Choroid plexus epithelial cell (primary cell): ENCODE measurements around the gene ENG.
"Not testable (repeated sequence)": the region's sequence is repeated elsewhere in the genome, so short reads cannot be mapped to it uniquely, and the experiment has no call there.

Source experiments
- DNase-seq: peaks from one replicate; pipeline ENCODE4 v3.0.0-alpha.2; 2010; ENCODE audit warnings: low read depth
- H3K4me3 ChIP-seq: 2 replicates; pipeline ENCODE4 v1.5.1; 2011; ENCODE audit warnings: low read depth, mild to moderate bottlenecking, control low read depth, low read length, moderate library complexity
- TF ChIP-seq, protein P1 (sequence below): conservative IDR thresholded peaks from 2 replicates; pipeline ENCODE4 v1.5.1; 2011; ENCODE audit warnings: low read depth, mild to moderate bottlenecking, control low read depth, inconsistent platforms, low read length, moderate library complexity

Gene ENG

DNA sequence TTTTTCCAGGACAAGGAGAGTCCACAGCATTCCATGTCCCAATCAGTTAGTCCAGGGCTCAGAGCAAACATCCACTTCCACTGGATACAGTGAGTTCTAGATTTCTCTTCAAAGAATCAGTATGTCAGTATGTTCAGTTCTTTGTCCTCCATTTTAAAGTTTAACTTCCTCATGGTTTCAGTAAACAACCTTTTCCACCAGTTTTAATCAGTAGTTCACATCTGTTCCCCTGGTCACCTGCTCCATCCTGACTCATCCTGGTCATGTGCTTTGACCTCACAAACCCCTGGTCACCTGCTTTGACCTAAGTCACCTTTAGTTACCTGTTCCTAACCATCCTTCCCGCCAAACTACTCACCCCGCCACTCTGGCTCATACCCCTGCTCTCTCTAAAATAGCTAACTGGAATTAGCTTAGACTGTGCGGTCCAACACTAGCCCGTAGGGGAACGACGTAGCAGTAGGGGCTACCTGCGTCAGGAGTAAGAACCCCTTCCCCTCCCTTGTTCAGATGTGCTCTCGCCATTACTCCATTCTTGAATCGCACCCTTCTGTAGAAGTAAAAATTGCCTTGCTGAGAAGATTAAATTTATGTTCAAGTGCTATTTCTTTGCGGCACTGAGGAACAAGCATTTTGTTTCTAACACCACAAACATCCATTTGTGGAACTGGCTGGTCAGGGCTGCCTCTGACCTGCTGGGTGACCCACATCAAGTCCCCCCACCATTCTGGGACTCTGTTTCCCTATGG lies 5.5 kb downstream of the ENG start:
- TF ChIP-seq, protein P1, sequence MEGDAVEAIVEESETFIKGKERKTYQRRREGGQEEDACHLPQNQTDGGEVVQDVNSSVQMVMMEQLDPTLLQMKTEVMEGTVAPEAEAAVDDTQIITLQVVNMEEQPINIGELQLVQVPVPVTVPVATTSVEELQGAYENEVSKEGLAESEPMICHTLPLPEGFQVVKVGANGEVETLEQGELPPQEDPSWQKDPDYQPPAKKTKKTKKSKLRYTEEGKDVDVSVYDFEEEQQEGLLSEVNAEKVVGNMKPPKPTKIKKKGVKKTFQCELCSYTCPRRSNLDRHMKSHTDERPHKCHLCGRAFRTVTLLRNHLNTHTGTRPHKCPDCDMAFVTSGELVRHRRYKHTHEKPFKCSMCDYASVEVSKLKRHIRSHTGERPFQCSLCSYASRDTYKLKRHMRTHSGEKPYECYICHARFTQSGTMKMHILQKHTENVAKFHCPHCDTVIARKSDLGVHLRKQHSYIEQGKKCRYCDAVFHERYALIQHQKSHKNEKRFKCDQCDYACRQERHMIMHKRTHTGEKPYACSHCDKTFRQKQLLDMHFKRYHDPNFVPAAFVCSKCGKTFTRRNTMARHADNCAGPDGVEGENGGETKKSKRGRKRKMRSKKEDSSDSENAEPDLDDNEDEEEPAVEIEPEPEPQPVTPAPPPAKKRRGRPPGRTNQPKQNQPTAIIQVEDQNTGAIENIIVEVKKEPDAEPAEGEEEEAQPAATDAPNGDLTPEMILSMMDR = no peak
- no peak for DNase-seq
- H3K4me3 ChIP-seq = no peak overlapping the region

DNA sequence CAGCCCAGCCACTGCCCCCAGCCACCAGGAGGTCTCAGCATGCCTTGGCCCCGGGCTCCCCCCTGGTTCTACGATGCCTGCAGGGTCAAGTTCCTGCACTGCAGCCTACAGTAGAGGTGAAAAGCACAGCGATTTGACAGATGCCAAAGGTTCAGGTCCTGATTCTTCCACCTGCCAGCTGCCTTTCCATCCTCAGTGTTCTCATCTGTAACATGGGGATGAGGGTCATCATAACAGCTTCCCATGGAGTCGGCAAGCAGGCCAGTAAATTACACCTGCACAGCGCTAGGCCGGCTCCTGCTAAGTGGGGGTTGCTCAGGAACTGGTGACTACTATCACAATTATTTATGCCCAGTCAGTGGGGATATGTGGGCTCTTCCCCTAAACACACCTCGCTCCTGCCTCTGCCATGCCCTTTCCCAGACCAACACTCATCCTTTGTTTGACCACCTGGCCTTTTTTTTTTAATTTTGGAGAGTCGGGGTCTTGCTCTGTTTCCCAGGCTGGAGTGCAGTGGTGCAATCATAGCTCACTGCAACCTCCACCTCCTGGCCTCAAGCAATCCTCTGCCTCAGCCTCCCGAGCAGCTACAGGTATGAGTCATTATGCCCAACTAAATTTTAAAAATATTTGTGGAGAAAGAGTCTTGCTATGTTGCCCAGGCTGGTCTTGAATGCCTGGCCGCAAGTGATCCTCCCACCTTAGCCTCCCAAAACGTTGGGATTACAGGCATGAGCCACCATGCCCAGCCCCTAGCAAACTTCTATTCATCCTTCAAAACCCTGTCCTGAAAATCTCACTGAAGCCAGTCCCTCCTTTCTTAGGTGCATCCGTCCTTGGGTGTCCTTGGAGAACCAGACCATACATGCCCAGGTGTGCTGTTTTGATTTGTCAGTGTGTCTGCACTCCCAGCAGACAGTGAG lies 6.4 kb downstream of the ENG start:
- no peak overlapping the region for H3K4me3 ChIP-seq
- TF ChIP-seq, protein P1 = no peak
- no peak for DNase-seq

DNA sequence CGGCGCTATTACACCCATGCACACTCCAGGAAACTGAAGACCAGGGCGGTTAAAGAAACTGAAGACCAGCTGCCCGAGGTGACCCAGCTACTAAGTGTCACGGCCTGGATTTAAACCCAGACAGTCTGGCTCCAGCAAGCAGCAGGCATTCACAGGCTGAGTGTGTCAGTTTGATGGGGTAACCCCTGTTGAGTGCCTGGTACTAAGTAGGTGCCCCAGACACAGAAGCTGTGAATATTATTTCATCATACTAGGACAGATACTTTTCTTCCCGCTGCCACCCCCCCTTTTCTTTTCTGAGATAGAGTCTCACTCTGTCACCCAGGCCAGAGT lies 7.3 kb downstream of the ENG start:
- TF ChIP-seq, protein P1 = no peak
- H3K4me3 ChIP-seq = no peak overlapping the region
- DNase-seq = peak; percentile 66

DNA sequence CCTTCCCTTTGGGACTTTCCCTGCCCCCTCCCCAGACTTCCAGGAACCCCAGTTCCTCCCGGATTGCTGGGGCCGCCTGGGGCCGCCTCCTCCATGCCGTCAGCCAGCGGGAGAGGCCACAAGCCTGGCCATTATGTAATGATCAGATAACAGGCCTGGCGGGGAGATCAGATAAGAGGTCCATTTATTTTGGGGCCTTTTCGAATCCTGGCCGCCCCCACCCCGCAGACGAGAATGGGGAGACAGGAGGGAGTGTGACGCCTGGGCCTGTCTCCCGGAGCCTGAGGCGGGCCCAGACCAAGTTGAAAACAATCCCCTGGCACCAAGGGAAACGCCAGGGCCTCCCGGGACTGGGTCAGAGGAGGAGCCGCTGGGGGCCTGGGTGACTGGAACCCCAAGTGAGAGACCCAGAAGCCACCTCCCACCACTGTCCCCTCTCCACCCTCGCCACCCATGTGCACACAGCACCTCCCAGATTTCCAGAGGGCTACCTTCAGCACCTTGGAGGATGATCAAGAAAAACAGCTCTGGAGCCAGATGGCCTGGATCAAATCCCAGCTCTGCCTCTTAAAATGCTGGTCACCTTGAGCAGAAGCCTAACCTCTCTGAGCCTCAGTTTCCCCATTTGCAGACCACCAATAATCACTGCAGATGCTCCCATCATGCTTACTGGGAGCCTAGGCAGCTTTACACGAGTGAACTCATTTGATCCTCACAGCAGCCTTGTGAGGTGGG lies 7.8 kb downstream of the ENG start:
- no peak overlapping the region for H3K4me3 ChIP-seq
- TF ChIP-seq, protein P1 = peak; percentile 18

DNA sequence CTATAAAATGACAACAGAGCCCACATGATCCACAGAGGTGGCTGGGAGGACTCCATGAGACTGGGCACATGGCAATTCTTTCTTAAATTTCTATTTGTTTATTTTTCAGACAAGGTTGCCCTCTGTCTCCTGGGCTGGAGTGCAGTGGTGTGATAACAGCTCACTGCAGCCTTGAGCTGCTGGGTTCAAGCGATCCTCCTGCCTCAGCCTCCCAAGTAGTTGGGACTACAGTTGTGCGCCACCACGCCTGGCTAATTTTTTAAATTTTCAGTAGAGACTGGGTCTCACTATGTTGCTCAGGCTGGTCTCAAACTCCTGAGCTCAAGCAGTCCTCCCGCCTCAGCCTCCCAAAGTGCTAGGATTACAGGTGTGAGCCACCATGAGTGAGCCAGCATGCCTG lies 8.8 kb downstream of the ENG start:
- H3K4me3 ChIP-seq, DNase-seq: not testable (repeated sequence)

More for the DNA sequence above, 7.8 kb downstream of the ENG start:
- peak; percentile 30 for DNase-seq

DNA sequence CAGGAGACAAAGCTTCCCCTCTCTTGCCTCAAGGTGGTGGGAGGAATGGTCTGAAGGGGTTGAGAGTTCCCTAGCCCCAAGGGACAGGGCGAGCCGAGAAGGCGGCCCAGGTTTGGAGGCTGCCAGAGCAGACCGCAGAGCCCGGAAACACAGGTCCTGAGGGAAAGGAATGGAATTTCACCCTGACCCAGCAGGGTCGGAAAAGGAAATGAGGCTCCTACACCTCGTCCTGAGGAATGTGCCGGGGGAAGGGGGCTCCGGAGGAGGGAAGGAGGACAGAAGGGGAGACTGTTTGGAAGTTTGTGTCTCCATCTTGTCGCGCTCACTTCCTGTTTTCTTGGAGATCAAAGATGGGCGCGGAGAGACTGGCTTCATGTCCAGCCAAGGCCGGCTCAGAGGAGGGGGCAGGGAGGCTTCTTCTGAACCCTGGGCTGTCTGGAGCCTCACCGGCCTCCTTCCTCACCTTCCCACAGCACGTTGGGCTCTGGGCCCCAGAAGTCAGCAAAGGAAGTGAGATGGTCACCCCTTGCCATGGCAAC lies 9.6 kb downstream of the ENG start:
- H3K4me3 ChIP-seq = no peak overlapping the region
- TF ChIP-seq, protein P1 = no peak
- peak; percentile 61 for DNase-seq
